Myocyte (in vitro differentiated cells): ENCODE data around the gene AZIN2. TPM values are rescaled to one million over a fixed set of nuclear protein-coding genes. Genes with fewer than 3 reads are reported as not detected.
"Not testable (repeated sequence)": the region's sequence is repeated elsewhere in the genome, so short reads cannot be mapped to it uniquely, and the experiment has no call there.

Experiments used
- DNase-seq: peaks from one replicate; pipeline ENCODE4 v3.0.0-alpha.2; 2012; ENCODE audit warnings: low read depth
- total RNA-seq: library from RNA; depleted of rRNA; stranded (reverse); fragments of >200 nt; gene quantifications from 2 replicates; pipeline ENCODE4 v1.2.3, GENCODE V29; 2014

AZIN2 gene
- total RNA-seq, 1 donor from 2014 or later: 10.7 TPM

DNA sequence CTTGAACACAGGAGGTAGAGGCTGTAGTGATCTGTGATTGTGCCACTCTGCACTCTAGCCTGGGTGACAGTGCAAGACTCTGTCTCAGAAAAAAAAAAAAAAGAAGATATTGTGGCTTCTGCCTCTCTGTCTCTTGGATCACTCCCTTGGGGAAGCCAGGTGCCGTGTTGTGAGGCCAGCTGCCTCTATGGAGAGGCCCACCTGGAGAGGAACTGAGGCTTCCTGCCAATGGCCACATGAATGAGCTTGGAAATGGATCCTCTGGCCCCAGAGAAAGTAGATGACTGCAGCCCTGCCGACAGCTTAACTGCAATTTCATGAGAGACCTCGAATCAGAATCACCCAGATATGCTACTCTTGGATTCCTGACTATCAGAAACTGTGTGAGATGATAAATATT, 24.5 kb upstream of the AZIN2 start:
- DNase-seq: no peak

GRCh38 chr1:33057095-33057494, 23.9 kb upstream of the AZIN2 start:
- no peak for DNase-seq

DNA sequence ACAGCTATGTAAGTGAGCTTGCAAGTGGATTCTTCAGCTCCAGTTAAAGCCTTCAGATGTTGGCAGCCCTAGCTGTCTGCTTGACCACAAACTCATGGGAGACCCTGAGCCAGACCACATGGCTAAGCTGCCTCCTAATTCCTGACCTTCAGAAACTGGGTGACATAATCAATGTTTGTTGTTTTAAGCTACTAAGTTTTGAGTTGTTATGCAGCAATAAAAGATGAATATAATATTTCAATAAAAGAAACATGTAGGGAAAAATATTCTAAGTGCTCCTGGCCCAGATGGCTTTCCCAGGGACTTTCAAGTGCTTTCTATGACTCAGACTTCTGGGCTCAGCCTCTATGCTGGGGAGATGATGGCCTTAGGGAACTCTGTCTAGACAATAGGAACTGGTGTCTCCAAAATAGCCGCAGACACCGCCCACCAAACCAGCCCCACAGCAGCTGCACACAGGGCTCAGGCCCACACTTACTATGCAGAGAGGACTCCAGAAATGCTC, 20.3 kb upstream of the AZIN2 start:
- DNase-seq: peak; percentile 99

DNA sequence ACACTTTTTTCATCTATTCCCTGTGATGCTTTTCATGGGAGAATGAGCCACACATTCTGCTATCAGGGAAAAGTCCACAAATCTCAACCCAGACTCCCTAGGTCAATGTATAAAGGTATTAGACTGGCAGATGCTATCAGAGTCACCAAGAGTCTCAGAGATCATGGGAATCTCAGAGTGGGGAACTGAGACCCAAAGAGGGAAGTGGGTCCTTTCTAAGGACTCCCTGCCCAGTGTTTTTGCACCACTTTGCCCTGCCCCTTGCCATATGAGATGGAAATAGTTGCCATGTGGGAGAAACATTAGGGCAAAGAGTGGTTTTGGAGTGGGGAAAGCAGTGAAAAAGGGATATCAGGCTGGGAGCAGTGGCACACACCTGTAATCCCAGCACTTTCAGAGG, 19.1 kb upstream of the AZIN2 start:
- DNase-seq: no peak

DNA sequence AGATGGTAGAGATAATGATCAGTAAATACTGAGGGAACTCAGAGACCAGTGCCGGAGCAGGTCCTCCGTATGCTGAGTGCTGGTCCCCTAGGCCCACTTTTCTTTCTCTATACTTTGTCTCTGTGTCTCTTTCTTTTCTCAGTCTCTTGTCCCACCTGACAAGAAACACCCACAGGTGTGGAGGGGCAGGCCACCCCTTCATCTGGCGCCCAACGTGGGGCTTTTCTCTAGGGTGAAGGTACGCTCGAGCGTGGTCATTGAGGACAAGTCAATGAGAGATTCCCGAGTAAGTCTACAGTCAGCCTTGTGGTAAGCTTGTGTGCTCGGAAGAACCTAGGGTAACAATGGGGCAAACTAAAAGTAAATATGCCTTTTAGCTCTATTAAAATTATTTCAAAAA, 16.7 kb upstream of the AZIN2 start:
- not testable (repeated sequence) for DNase-seq

- DNase-seq: no peak
These were observed 15.7 kb upstream of the AZIN2 start for GRCh38 chr1:33065301-33065700.

DNA sequence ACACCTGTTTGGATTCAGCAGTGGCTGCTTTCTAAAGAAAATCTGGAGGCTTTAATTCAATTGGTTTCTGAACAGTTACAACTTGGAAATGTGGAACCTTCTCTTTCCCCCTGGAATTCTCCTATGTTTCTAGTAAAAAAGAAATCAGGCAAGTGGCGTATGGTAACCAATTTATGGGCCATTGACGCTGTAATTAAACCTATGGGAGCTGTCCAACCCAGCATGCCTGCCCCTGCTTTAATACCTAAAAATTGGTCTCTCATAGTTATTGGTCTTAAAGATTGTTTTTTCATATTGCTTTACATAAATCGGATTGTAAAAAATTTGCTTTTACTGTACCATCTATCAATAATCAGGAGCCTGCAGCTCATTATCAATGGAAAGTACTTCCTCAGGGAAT, 14.5 kb upstream of the AZIN2 start:
- DNase-seq: not testable (repeated sequence)

GRCh38 chr1:33068108-33068507, 12.8 kb upstream of the AZIN2 start:
- not testable (repeated sequence) for DNase-seq

DNA sequence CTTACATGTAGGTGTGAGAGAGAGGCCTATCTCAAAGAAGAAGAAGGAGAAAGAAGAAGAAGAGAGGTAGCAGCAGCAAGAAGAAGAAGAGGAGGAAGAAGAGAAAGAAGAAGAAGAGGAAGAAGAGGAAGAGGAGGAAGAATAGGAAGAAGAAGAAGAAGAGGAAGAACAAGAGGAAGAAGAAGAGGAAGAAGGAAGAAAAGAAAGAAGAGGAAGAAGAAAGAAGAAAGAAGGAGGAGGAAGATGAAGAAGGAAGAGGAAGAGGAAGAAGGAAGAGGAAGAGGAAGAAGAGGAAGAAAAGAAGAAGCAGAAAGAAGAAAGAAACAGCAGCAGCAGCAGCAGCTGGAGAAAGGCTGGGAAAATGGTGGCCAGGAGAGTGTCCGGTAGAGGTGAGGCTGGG, 10.3 kb upstream of the AZIN2 start:
- no peak for DNase-seq

GRCh38 chr1:33072707-33073106, 8.2 kb upstream of the AZIN2 start:
- no peak for DNase-seq

DNA sequence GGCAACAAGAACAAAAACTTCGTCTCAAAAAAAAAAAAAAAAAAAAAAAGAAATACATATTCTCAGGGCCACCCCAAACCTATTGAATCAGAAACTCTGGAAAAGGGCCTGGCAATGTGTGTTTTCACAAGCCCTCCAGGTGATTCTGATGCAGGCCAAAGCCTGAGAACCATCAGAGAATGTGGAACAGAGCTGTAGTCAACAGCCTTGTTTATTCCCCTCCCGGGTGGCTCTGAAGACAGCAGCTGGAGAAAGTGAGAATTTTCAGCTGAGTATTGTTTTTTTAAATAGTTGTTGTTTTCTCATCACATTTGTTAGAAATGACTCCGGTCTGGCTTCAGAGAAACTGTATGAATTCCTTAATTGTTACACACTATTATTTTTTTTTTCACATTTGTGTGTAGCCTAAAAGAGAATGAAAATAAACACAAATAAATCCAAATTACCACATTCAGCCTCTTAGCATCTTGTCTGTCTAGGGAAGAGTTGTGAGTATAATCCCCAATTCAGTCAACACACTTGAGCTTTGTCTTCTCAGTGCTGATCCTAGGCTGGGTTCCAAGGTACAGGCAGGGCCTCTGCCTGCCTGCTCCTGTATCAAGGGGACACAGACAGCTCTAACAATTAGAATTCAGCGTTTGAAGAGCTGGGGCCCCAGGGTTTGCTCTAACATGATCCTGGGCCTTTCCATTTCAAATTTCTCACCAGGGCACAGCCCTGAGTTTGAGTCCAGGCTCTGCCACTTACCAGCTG, 6.6 kb upstream of the AZIN2 start:
- no peak for DNase-seq

DNA sequence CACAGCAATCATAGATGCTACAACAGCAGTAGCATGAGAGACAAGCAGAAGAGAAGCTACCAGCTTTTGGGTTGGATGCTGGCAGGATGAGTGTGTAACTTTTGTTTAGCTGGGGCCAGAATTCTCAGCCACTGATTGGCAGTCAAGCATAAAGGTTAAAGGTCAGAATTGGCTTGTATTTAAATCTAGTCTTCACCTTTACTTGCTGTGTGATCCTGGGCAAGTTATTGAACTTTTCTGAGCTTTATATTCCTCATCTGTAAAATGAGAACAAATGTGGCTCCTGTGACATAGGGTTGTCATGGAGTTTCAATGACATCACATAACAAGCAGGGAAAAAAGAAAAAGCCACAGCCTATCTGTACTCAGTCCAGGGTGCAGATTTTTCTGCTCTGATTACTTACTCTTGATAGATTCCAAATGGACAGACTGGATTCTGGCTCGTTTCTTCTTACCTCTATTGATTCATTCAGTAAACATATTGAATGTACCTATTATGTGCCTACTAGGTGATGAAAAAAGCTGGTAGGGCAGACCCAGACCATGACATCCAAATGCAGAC, 2.8 kb upstream of the AZIN2 start:
- DNase-seq: no peak

DNA sequence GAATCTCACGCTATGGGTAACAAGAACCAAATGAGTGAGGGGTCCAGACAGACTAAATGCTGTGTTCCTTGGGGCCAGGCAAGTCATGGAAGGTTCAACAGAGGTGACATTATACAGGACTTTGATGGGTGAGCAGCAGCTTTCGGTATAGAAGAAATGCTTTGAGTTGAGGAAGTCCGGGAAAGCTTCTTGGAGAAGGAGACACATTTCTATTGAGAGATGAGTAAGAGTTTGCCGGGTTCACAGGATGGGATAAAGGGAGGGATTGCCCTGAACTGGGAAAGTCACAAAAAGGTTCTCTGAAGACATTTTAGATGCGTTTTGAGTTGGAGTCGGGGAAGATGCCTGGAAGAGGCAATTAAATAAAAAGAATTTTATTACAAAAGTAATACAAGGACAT, 580 bp upstream of the AZIN2 start:
- DNase-seq: no peak

DNA sequence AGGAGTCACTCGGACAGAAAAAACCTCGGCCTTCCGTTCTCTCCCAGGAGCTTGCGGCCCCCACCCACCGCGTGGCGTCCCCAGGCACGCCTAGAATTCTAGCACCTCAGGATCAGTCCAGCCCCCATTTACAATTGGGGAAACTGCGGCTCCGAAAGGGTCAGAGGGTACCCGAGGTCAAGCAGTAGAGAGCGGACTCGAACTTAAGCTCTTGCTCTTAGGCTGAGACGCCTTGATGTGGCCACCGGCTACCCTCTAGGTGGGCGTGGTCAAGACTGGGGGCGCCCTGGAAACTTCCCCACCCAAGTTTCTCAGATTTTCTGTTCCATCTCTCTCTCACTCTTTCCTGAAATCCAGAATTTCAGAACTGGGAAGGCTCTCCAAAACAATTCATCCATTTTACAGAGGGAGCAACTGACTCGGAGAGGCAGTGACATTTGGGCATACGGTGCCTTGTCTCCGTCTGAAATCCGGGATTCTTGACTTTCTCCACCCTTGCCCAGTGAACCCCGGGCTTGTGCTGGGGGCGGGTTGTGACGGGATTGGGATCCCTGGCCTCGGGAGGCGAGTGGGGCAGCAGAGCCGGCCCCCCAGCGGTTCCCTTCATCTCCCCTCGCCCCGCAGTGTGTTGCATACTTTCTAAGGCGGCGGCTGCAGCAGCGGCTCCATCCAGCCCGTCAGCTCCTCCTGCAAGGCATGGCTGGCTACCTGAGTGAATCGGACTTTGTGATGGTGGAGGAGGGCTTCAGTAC, 777 bp downstream of the AZIN2 start:
- DNase-seq: no peak

DNA sequence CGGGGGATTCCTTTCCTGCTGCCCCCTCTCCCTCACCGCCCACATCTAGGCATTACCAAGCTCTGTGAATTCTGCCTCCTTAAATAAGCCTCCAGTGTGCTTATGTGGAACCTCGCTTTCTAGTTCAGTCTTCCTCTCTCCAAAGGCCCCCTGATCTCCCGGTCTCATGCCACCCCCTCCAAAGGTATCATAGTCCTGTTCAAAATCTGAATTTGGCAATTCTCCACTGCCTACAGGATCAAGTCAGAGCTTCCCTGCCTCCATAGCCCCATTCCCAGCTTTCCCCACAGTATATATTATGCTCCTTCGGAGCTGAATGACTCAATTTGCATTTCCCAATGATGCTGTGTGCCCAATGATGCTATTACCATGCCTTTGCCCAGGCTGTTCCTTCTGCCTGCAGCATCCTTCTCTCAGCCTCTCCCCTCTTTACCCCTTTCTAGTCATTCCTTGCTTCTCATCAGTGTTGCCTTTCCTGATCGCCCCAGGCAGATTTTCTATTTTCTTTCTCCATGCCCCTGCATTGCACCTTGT, 1.7 kb downstream of the AZIN2 start:
- no peak for DNase-seq

GRCh38 chr1:33085332-33085731, 4.4 kb downstream of the AZIN2 start:
- no peak for DNase-seq

DNA sequence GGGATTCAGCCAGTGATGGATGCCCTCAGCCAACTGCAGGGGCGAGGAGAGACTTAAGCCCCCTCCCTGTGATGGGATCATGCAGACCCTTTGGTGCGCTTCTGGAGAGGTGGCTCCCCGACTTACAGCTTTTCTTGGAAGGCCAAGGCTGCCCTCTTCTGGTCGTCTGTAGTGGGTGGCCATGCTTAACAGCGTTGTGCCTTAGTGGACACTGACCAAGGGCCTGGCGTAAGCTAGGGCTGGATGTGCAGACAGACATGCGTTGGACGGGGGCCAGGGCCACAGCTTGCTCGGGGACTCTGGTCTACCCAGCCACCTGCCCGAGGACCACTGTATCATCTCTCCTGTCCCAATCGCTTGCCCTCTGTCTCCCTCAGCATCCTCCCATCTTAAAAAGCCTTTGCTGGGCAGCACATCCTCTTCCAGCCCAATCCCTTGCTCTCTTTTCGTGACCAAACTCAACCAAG, 5.5 kb downstream of the AZIN2 start:
- DNase-seq: peak; percentile 84

DNA sequence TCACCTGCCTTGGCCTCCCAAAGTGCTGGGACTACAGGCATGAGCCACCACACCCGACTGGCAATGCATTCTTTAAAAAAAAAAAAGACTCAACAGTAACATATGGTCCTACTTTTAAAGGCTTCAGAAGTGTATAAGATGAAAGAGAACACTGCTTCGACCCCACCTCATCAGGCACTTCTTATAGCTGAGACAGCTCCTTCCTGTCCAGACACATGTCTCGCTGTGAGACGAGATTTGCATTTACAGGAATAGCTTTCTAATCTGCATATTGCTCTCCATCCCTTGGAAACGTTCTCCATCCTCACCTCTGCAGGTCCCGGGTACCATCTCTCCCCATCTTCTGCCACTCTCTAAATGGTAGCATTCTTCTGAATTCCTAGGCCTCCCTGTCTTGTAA, 6.7 kb downstream of the AZIN2 start:
- no peak for DNase-seq

DNA sequence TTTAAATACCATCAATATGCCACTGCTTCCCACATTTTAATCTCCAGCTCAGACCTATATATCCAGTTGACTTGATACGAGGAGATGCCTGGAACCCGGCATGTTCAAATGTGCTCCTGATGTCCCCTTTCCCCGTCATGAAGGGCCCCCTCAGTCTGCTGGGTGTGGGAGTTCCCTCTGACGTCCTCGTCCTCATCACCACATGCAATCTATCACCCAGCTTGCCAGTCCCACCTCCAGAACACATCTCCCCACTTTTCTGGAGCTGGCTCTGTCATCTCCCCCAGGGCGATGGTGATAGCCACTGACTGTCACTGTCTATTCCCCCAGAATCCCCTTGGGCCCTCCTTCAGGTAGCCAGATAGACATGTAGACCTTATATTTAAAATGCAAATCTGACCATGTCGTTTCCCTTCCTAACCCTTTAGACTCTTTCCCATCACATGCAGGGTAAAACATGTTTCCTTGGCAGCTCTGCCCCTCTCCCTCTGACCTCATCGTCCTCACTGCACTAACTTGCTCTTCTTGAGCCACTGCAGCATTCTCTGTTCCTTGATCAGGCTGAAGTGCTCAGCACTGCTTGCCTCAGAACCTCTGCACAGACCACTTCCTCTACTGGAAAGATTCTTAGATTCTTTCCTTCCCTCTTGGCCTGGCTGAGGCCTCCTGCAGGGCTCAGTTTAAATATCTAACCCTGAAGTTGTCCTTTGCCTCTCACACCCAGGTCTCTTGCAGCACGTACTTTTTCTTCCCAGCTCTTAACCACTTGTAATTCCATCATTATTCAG, 7.4 kb downstream of the AZIN2 start:
- no peak for DNase-seq

- DNase-seq: peak; percentile 86
These were observed 8.5 kb downstream of the AZIN2 start for GRCh38 chr1:33089457-33089856.

DNA sequence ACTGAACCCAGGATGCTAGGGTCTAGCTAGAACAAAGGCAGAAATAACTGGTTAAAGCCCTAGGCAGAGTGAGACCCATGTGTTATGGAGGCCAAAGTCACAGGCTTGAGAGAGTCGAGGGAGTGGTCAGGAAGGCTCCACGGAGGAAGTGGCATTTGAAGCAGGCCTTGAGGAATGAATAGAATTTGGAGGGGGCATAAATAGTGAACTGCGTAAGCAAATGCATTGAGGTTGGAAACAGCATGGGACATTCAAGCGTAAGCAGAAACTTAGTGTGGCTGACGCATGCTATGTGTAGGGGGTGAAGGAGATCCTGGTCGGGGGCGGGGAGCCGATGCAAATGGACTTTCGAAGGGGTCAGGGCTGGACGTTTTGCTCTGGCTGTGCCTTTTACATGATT, 11.5 kb downstream of the AZIN2 start:
- DNase-seq: no peak
